Kidney tubule cell (primary cell): ENCODE results near the gene APOB.

Experiments
- DNase-seq: peaks from one replicate; pipeline ENCODE4 v3.0.0-alpha.2; 2018; ENCODE audit warnings: low spot score

Gene APOB

DNA sequence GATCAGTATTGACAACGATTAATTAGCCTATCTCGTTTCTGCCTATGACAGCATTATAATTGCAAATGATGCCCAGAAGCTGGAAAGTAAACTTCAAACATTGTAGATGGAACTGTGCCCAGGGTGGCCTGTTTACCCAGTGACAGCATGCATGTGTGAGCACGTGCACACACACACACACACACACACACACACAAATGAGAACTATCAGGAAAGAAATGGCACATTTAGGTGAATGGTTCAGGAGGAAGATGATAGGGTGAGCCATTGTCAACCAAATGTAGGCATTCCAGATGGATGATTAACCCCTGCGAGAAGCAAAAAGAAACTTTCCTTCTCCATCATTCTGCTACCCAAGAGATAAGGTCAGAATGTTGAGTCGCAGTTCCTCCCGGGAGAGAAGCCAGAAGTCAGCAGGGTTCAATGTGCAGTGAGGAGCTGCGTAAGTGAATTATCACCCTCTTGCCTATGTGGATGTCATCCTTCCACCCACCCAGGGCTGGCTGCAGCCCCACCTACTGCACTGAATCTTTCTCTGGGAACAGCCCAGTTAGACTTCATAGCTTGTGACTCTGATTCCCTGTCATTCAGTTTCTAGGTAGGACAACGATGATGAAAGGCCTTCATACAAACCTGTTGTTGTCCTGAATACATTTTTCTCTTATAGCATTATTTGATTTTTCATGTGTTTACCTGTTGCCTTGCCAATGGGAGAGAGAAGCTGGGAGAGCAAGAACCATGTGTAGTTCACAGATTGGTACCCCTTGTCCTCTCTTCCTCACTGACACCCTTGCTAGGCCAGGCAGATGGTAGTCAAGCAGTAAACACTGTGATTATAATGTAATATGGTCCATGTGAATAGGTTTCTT lies 3.5 kb upstream of the APOB start:
- DNase-seq = peak; percentile 6

DNA sequence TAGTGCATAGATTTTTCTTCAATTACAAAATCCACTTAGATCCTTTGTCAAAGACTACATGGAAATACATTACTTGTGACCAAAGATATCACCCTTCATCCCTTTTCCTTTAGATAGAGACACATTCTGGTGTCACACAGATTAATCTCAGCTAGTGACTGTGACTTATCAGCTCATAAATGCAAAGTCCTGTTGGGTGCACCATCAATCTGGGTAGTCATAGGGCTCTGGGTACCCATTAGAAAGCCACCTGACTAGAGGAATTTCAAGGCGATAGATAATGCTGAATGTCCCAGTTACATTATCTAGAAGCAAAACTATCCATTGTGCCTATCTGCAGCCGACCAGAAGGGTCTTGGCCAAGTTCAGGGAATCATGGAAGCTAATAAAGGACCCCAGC lies 2.6 kb upstream of the APOB start:
- no peak for DNase-seq

DNA sequence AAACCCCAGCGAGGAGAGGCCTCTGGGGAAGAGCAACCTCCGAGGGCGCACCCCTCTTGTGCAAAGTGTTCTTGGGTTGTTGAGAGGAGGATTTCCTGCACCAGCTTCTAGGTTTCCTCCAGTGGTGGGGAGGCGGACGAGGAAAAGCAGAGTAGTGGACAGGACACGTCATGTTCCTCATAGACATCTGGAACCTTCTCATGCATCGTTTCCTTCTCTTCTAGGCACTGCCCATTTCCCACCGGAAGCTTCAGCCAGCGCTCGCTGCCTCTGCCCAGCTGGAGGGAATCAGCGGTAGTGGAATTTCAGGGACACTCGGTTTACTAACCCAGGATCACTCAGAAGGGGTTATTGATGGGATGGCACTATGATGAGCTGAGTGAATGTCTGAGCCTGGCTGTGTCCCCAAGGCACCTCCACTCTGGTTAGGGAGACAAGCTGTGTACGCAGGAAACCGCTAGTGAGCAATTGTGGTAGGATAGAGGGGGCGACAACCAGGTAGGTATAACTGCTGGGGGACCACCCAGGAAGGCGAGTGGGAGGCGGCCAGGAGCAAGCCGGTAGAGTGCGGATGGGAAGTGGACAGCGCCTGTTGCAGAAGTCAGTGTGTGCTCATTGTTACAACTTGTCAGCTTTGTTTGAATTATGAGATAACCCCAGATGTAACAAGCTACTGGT lies 960 bp upstream of the APOB start:
- DNase-seq = no peak

DNA sequence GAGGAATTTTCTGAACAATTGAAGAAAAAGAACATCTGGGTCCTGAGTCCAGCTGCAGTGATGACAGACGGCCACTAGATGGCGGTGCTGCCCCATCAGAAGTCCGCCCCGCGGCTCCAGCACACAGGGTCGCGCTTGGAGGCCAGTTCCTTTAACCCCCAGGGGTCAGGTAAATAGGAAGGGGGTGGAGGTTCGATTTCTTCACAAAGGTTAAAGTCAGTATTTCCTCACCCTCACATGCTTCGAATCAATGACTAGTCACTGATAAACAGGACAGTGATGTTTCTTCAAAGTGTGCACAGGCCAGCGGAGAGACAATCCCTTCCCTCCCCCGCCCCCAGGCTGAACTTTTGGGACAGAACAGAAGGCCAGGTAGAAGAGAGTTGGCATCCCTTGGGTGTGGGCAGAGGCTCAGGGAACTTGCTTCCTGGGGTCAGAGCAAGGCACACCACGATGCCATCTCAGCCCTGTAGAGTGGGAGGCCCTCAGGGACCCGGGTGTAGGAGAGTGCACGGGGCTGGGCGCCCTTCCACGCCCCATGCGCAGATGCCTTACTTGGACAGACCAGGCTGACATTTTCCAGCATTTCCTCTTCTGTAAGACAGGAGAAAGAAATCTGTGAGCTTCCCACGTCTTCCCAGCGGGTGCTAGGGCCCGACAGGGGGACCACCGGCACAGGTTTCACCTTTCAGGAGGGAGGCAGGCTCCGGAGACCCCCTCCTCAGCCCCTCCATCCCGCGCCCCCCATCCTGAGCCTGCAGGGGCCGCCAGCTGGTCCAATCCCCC lies 722 bp downstream of the APOB start:
- DNase-seq = peak; percentile 50

DNA sequence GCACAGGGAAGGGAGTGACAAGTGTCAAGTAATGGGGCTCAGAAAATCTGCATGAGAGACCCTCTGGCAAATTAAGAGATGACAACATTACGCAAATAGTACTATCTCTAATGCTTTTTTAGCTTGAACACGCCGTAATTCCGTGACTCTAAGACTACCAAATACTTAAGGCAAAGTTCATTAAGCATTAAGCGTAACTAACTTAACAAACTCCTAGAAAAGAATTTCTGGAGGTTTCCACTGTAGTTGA lies 1.2 kb downstream of the APOB start:
- DNase-seq = no peak

DNA sequence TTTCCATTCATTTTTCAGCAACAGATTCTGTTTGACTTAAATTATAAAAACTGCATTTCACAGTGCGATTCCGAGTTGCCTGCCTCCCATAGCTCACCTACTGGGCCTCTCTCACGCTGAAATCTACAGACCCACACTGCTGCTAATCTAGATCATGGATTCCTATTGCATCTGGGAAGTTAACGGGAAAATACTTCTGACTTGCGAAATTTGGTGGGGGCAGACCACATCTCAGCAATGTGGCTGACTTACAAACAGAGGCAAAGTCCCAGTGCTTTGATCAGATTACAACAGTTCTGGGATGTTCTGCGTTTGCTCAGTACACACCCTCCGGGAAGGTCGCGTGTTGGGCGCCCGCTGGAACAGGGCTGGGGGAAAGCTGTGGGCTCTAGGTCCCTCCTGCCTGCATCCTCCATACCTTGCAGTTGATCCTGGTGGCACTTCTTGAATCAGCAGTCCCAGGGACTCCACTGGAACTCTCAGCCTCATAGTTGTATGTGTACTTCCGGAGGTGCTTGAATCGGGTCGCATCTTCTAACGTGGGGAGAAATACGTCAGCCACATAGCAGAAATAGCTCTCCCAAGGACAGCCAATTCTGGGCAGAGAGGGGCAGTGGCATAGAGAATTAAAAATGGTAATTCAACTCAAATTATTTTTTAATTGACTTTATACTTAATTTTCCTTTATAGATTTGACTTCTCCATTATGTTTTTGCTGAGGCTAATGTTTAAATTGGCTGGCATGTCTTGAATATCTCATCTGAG lies 1.7 kb downstream of the APOB start:
- no peak for DNase-seq

DNA sequence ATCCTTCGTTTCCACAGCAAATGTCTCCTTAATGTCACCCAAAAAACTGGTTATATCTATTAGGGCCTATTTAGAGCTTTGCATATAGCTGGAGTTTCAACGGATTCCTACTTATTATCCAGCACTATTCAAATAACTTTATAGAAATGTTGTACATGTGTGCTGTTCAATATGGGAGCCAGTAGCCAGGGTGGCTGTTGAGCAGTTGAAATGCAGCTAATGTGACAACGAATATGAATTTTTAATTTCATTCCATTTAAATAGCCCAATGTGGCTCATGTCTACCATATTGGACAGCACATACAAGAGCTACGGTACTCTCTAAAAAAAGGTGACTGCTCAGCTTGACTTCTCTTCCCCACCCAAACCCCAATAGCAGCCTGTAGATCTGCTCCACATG lies 2.4 kb downstream of the APOB start:
- no peak for DNase-seq

DNA sequence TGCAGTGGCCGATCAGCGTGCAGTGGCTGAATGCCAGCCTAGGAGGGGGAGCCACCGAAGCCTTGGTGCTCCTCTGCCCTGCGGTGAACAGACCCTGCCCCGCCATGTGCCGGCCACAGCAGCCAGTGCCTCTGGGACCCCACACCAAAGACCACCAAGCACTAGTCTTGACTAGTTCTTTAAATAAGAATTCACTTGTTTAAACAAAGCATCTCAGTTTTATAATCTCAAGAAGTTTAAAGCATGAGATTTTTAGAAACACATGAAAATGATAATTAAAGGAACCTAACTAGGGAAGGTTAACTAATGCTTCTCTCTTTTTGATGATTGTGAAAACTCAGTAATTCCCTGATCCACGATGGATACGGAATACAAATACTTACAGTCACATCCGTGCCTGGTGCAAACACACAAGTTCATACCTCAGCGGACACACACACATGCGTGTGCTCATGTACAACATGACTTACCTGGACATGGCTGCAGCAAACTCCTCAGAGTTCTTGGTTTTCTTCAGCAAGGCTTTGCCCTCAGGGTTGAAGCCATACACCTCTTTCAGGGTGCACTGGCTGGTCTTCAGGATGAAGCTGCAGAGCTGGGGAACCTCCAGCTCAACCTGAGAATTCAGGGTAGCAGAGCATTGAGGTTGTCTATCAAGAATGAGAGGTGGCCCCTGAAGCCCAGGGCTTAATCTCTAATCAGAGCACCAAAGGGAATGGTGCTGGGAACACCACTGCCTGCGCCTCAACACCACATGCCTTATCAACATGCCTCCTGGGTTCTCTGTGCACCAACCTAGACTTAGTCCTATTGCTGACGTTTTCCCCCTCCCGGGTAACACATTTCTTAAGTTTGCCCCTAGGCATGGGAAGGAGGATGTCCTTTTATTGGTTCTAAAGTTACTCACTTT lies 3.1 kb downstream of the APOB start:
- DNase-seq = no peak

DNA sequence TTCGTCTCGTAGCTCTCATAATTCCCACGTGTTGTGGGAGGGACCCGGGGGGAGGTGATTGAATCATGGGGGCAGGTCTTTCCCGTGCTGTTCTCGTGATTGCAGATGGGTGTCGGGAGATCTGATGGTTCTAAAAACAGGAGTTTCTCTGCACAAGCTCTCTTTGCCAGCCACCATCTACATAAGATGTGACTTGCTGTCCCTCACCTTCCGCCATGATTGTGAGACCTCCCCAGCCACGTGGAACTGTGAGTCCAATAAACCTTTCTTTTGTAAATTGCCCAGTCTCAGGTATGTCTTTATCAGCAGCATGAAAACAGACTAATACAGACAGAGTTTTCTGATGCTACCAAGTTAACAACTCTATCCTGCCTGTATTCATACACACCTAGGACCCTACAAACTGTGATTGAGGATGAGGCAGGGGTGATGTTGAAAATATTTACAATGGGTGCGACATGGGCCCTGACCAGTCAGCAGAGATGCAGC lies 3.9 kb downstream of the APOB start:
- no peak for DNase-seq

DNA sequence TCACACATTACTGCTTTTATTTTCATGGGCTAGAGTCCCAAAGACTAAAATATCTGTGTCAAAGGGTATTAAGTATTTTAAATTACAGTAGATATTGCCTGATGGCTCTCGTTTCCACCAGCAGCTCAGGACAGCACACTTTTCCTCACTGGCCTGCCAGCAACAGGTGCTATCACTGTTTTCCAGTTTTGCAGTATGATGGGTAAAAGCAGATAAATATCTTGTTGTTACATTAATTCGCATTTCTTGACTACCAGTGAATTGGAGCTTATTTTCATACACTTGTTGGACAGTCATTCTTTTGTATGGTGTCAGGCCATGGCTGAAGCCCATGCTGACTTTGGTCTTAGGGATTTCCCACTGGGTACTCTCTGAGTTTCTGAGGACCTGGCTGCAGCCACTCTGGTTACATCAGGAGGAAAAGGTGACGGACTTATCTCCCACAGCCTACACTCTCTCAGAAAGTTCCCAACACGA lies 4.8 kb downstream of the APOB start:
- DNase-seq = no peak

DNA sequence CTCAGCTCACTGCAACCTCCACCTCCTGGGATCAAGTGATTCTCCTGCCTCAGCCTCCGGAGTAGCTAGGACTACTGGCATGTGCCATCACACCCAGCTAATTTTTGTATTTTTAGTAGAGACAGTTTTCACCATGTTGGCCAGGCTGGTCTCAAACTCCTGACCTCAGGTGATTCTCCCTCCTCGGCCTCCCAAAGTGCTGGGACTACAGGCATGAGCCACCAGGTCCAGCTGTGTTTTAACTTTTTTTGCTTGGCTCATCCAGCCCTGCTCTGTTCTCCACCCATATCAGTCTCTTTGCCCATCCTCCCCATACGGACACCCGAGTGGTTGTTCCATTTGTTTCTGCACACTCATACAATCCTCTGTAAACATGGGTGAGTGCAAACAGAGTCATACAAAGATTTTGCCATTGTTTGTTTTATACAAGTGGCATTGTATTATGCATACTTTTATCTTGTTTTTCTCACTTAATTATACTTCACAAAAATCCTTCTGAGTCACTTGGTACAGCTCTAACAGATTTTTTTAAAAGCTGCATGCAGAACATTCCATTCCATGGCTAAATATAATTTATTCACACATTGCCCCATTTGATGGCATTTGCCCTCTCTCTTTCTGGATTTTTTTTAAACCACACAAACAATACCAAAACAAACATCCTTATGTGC lies 5.3 kb downstream of the APOB start:
- no peak for DNase-seq

DNA sequence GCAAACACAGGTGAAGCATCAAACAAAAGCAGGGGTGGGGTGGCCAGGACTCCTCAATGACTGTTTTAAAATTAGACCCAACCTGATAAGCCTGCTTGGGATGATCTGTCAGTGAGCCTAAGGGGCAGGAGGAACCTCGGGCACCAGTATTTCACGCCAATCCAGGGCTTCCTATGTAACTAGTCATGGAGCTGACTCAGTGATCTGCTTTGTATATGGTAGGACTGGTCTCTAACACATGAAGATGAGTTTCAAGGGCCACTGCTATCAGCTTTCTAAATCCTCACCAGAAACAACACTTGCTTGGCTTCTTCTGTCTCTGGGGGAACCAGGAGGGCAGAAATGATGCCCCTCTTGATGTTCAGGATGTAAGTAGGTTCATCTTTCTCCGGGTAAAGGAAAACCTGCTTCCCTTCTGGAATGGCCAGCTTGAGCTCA lies 6.2 kb downstream of the APOB start:
- no peak for DNase-seq

DNA sequence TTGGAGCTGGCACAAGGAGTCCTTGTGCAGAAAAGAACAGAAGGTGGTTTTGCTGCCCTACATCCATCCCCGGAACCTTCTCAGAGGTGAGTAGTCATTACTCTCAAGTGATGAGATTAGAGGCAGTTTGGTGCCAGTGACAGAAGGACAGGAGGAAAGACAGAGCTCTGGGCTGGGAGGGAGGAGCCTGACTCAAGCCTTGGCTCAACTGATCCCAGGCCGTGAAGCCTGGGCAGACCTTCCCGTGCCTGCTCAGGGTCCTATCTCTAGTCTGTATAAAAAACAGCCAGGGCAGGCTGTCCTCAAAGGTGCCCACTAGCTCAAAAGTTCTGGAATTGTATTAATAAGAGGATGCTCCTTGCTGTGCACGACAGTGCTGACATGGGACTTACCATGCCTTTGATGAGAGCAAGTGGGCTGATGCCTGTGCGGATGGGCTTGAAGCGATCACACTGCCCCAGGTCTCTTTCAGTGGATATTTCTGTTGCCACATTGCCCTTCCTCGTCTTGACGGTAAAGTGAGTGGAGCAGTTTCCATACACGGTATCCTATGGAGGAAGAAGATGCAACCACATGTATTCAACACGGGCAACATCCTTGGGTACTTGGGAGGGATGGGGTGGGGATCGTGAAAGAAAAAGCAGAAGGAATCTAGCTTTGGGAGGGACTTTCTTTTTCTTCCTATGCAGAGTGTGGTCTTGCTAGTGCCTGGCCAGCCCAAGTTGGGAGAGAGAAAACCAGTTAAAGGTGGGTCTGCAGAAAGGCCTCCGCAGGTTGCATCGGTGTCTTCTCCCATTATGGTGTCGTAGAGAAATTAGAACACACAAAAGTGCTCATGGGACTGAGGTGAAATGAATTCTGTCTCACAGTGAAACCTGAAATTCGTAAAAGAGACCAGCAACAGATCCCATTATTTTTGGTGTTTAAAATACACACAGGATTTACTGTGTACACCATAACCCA lies 6.9 kb downstream of the APOB start:
- no peak for DNase-seq

DNA sequence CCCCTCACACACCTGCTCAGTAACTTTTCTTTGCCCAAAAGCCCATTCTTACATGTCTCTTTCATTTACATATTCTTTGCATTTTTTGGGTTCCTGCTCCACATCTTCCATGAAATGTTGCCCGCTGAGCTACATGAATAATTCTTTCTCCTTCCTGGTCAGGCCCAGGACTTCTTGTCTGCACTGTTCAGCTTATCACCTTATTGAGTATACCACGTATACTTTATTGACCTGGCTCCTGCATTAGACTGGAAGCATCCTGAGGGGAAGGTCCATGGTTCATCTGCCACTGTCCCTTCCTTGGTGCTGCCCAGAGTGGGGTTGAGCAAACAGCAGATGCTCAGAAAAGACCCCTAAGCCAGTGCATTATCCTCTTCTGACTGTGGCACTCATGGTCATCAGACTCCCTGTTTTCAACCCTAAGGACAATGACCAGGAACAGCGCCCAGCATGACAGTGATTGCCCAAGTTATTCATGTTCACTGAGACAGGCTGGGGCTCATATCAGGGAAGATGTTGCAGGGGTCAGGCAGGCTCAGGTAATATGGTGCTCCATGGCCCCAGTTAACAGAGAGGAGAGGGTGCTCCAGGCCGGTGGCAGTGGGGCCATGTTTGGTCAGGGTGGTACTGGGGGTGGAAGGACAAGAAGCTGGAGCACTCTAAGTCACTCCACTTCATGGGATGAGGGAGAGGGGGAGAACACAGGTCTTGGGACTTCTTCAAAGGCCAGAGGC lies 7.7 kb downstream of the APOB start:
- DNase-seq = no peak

DNA sequence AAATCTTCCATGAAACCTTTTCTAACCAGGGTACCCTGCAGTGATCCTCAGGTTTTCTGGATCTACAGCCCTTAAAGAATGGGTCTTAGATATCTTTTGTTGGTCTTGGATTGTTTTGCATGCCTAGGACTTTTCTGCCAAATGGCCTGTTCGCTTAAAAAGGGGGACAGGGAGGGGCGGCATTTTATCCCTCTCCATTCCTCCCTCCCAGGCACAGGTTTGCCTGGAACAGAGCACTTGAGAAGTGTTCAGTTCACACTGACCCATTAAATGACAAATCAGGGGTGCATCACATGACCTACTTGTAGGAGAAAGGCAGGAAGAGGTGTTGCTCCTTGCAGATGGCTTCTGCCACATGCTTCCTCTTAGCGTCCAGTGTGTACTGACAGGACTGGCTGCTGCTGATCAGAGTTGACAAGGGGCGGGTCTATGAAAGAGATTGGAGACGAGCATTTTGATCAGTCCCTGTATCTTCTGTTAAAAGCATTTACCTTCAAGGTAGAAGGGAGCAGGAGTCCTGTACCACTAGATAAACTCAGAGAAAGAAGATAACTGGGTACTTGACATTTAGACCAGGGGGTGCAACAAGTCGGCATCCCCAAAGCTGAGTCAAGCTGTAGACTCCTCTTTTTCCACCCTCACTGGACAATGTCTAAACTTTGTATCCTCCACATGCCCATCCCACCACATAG lies 8.4 kb downstream of the APOB start:
- DNase-seq = no peak

DNA sequence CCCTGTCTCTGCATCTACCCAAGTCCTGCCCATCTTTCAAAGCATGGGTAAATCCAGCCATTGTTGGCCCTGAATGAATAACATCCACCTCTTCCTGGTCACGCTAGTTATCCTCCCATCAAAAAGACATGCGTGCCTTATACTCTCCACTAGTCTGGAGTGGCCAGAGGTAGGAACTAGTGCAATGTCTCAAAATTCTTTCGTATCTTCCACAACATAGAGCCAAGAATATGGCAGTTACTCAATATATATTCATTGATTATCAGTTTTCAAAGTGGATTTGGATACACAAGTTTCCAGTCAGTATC lies 8.9 kb downstream of the APOB start:
- DNase-seq = no peak

DNA sequence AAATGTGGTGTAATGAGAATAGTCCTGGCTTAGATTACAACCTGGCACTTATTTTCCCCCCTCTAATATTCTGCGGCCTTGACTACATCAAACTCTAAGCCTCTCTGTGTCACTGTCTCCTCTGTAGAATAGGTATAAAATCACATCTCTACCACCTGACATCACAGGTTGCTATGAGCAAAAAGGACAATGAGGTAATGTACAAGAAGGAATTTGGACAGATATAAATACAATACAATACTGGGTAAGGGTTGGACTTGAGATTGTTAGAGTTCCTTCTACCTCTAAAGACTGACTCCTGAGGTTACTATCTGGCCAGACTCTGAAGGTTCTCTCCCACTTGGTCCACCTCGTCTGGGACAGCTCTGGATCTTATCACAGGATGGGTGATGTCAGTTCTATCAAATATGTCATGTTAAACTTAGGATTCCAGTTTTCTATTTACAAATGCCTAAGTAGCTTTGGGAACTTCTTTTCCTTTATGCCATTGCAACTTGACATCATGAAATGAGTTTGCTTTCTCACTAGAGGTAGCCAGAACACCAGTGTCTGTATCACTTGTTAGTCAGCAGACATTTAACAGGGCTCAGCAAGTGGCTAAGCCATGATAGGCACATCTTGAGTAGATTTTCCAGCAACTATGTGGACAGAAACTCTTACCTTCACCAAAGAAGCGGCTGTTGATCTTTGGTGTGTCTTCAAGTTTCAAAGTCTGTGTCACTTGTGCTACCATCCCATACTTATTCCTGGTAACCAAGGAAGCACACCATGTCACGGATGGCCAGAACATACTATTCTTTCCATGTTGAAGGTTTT lies 9.5 kb downstream of the APOB start:
- no peak for DNase-seq
